Measurements from ENCODE around the gene SUSD4.

Gene SUSD4

GRCh38 chr1:223204424-223204823, 159.6 kb downstream of the SUSD4 start:
- H3K27me3 ChIP-seq (ENCODE audit: insufficient read depth, low read length) = peaks cover 18% of the 10 kb centered on the region; the same call in 1 of the 2 replicates
- H3K4me3 ChIP-seq (ENCODE audit: low read depth, low read length) = no peak overlapping the region
- no peaks in the 10 kb centered on the region for H3K36me3 ChIP-seq (ENCODE audit: insufficient read depth, low read length)
- no peaks in the 10 kb centered on the region for H3K79me2 ChIP-seq (ENCODE audit: control insufficient read depth, insufficient read depth, low read length, unreplicated experiment)
- H2AFZ ChIP-seq (ENCODE audit: low read length, unreplicated experiment) = no peak overlapping the region
- no peaks in the 10 kb centered on the region for H3K4me1 ChIP-seq (ENCODE audit: control insufficient read depth, insufficient read depth, low read length, unreplicated experiment)
- no peak overlapping the region for H3K27ac ChIP-seq (ENCODE audit: low read depth, low read length)

DNA sequence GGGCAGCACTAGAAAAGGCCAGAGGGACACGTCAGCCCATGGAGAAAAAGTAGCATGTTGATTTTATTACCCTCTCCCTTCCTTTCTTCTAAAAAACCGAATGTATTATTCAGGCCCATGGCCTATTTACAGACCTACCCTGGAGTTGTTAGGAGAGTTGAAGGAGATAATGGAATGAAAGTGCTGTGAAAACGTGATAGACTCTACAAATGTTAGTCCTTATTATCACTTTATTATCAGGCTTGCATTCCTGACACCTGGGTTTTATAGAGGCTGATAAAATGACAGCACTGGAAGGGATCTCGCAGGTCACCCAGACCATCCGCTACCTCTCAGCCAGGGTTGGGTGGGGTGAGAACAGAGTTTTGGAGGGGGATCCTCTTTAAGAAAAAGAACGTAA, 160.3 kb downstream of the SUSD4 start:
- Histone ChIP-seq H3K27ac (ENCODE audit: low read depth, low read length) (no peak overlapping the region), H3K79me2 (ENCODE audit: control insufficient read depth, insufficient read depth, low read length, unreplicated experiment) (no peaks in the 10 kb centered on the region), H3K27me3 (ENCODE audit: insufficient read depth, low read length) (peaks cover 11% of the 10 kb centered on the region; the same call in 1 of the 2 replicates), H3K36me3 (ENCODE audit: insufficient read depth, low read length) (no peaks in the 10 kb centered on the region), H2AFZ (ENCODE audit: low read length, unreplicated experiment) (no peak overlapping the region), H3K4me1 (ENCODE audit: control insufficient read depth, insufficient read depth, low read length, unreplicated experiment) (no peaks in the 10 kb centered on the region), H3K4me3 (ENCODE audit: low read depth, low read length) (no peak overlapping the region)

DNA sequence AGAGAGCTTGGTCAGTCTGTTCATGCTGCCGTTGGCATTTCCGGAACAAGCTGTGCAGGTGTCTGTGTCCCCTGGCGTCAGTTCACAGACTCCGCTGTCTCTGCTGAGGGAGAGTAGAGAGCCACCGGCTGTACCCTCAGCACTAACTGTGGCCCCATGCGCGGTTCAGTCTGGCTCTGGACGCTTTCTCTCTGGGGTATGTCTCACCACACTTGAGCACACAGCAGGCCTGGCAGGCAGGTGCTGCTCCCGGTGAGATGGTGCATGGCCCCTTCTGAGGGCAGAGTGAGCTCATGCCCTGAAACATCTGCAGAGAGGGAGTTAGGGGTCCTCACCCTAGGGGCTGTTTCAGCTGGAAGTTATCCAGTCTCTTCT, 161.0 kb downstream of the SUSD4 start:
- no peak overlapping the region for H3K27ac ChIP-seq (ENCODE audit: low read depth, low read length)

DNA sequence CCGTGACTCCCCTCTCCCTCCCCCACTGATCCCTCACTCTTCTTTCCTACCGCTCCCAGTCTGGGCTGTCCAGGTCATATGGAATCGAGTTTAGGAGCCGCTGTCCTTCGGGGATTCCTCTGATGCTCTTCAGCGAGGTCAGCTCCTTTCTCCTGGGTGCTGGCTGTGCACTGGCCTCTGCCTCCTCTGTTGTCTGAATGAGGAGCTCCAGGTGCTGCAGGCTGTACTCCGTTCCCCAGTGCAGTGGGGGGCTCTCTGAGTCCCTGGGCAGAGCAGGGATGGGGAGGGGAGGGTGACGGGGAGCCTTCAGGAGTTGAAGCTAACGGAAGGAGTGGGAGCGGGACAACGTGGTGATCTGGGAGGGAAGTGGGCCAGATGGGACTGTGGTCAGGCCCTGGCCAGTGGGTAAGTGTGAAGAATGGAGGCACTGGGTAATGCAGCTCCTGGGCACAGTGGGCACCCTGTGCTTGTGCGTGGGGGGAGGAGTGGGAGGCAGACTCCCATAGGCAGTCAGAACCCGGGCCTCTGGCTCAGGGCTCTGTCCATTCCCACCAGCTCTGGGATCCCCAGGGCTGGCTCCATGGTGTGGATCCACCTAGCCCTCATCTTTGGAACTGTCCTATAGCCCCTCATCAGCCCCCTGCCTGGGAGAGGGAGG, 161.5 kb downstream of the SUSD4 start:
- peaks cover 7% of the 10 kb centered on the region; the same call in 1 of the 2 replicates for H3K27me3 ChIP-seq (ENCODE audit: insufficient read depth, low read length)
- no peak overlapping the region for H3K27ac ChIP-seq (ENCODE audit: low read depth, low read length)
- H3K36me3 ChIP-seq (ENCODE audit: insufficient read depth, low read length) = no peaks in the 10 kb centered on the region
- H3K79me2 ChIP-seq (ENCODE audit: control insufficient read depth, insufficient read depth, low read length, unreplicated experiment) = no peaks in the 10 kb centered on the region
- no peak overlapping the region for H3K4me3 ChIP-seq (ENCODE audit: low read depth, low read length)
- no peaks in the 10 kb centered on the region for H3K4me1 ChIP-seq (ENCODE audit: control insufficient read depth, insufficient read depth, low read length, unreplicated experiment)
- no peak overlapping the region for H2AFZ ChIP-seq (ENCODE audit: low read length, unreplicated experiment)

More for the DNA sequence above, 161.0 kb downstream of the SUSD4 start:
- Histone ChIP-seq H3K79me2 (ENCODE audit: control insufficient read depth, insufficient read depth, low read length, unreplicated experiment) (no peaks in the 10 kb centered on the region), H3K4me3 (ENCODE audit: low read depth, low read length) (no peak overlapping the region), H3K27me3 (ENCODE audit: insufficient read depth, low read length) (peaks cover 7% of the 10 kb centered on the region; the same call in 1 of the 2 replicates), H3K4me1 (ENCODE audit: control insufficient read depth, insufficient read depth, low read length, unreplicated experiment) (no peaks in the 10 kb centered on the region), H2AFZ (ENCODE audit: low read length, unreplicated experiment) (no peak overlapping the region), H3K36me3 (ENCODE audit: insufficient read depth, low read length) (no peaks in the 10 kb centered on the region)

DNA sequence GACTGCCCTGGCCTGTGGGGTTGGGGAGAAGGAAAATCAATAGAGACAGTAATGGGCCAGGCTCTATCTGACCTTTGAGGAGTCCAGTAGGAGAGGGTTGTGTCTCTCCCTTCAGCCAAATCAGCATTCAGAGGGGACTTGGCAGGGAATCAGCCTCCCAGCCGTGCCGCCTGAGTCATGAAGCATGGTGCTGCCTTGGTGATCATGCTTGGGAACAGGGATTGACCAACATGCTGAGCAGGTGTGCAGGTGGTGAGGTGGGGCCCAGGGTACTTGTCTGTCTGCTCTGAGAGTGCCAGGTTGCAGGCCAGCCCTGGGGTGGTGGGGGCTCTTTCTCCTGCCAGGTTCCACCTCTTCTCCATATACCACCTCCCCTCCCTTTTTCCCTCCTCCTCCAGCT, 162.0 kb downstream of the SUSD4 start:
- no peaks in the 10 kb centered on the region for H3K36me3 ChIP-seq (ENCODE audit: insufficient read depth, low read length)
- peaks cover 4% of the 10 kb centered on the region; the same call in 1 of the 2 replicates for H3K27me3 ChIP-seq (ENCODE audit: insufficient read depth, low read length)
- no peaks in the 10 kb centered on the region for H3K79me2 ChIP-seq (ENCODE audit: control insufficient read depth, insufficient read depth, low read length, unreplicated experiment)
- H2AFZ ChIP-seq (ENCODE audit: low read length, unreplicated experiment) = no peak overlapping the region
- no peaks in the 10 kb centered on the region for H3K4me1 ChIP-seq (ENCODE audit: control insufficient read depth, insufficient read depth, low read length, unreplicated experiment)
- H3K27ac ChIP-seq (ENCODE audit: low read depth, low read length) = no peak overlapping the region
- no peak overlapping the region for H3K4me3 ChIP-seq (ENCODE audit: low read depth, low read length)

- Histone ChIP-seq H3K4me1 (ENCODE audit: control insufficient read depth, insufficient read depth, low read length, unreplicated experiment) (no peaks in the 10 kb centered on the region), H3K36me3 (ENCODE audit: insufficient read depth, low read length) (no peaks in the 10 kb centered on the region), H2AFZ (ENCODE audit: low read length, unreplicated experiment) (no peak overlapping the region), H3K27me3 (ENCODE audit: insufficient read depth, low read length) (no peaks in the 10 kb centered on the region; the same call in none of the 2 replicates), H3K4me3 (ENCODE audit: low read depth, low read length) (no peak overlapping the region), H3K27ac (ENCODE audit: low read depth, low read length) (no peak overlapping the region), H3K79me2 (ENCODE audit: control insufficient read depth, insufficient read depth, low read length, unreplicated experiment) (no peaks in the 10 kb centered on the region)
These were observed 163.1 kb downstream of the SUSD4 start for GRCh38 chr1:223200903-223201302.

GRCh38 chr1:223199094-223199647, 164.8 kb downstream of the SUSD4 start:
- no peak overlapping the region for H3K27ac ChIP-seq (ENCODE audit: low read depth, low read length)
- H3K36me3 ChIP-seq (ENCODE audit: insufficient read depth, low read length) = no peaks in the 10 kb centered on the region
- no peaks in the 10 kb centered on the region for H3K79me2 ChIP-seq (ENCODE audit: control insufficient read depth, insufficient read depth, low read length, unreplicated experiment)
- H3K4me3 ChIP-seq (ENCODE audit: low read depth, low read length) = no peak overlapping the region
- H3K27me3 ChIP-seq (ENCODE audit: insufficient read depth, low read length) = no peaks in the 10 kb centered on the region; the same call in none of the 2 replicates
- H2AFZ ChIP-seq (ENCODE audit: low read length, unreplicated experiment) = no peak overlapping the region
- no peaks in the 10 kb centered on the region for H3K4me1 ChIP-seq (ENCODE audit: control insufficient read depth, insufficient read depth, low read length, unreplicated experiment)

- no peaks in the 10 kb centered on the region for H3K79me2 ChIP-seq (ENCODE audit: control insufficient read depth, insufficient read depth, low read length, unreplicated experiment)
- H3K27me3 ChIP-seq (ENCODE audit: insufficient read depth, low read length) = no peaks in the 10 kb centered on the region; the same call in none of the 2 replicates
- H3K4me1 ChIP-seq (ENCODE audit: control insufficient read depth, insufficient read depth, low read length, unreplicated experiment) = no peaks in the 10 kb centered on the region
- H2AFZ ChIP-seq (ENCODE audit: low read length, unreplicated experiment) = no peak overlapping the region
- no peaks in the 10 kb centered on the region for H3K36me3 ChIP-seq (ENCODE audit: insufficient read depth, low read length)
- H3K27ac ChIP-seq (ENCODE audit: low read depth, low read length) = no peak overlapping the region
- H3K4me3 ChIP-seq (ENCODE audit: low read depth, low read length) = no peak overlapping the region
These were observed 165.4 kb downstream of the SUSD4 start for GRCh38 chr1:223198628-223198965.

- H2AFZ ChIP-seq (ENCODE audit: low read length, unreplicated experiment) = no peak overlapping the region
- no peak overlapping the region for H3K27ac ChIP-seq (ENCODE audit: low read depth, low read length)
- no peaks in the 10 kb centered on the region for H3K79me2 ChIP-seq (ENCODE audit: control insufficient read depth, insufficient read depth, low read length, unreplicated experiment)
- no peaks in the 10 kb centered on the region; the same call in none of the 2 replicates for H3K27me3 ChIP-seq (ENCODE audit: insufficient read depth, low read length)
- no peak overlapping the region for H3K4me3 ChIP-seq (ENCODE audit: low read depth, low read length)
- H3K36me3 ChIP-seq (ENCODE audit: insufficient read depth, low read length) = no peaks in the 10 kb centered on the region
- H3K4me1 ChIP-seq (ENCODE audit: control insufficient read depth, insufficient read depth, low read length, unreplicated experiment) = no peaks in the 10 kb centered on the region
These were observed 165.9 kb downstream of the SUSD4 start for GRCh38 chr1:223197923-223198627.

- H3K79me2 ChIP-seq (ENCODE audit: control insufficient read depth, insufficient read depth, low read length, unreplicated experiment) = no peaks in the 10 kb centered on the region
- H3K27ac ChIP-seq (ENCODE audit: low read depth, low read length) = no peak overlapping the region
- no peaks in the 10 kb centered on the region for H3K4me1 ChIP-seq (ENCODE audit: control insufficient read depth, insufficient read depth, low read length, unreplicated experiment)
- H3K27me3 ChIP-seq (ENCODE audit: insufficient read depth, low read length) = peaks cover 27% of the 10 kb centered on the region
- no peaks in the 10 kb centered on the region for H3K36me3 ChIP-seq (ENCODE audit: insufficient read depth, low read length)
- H2AFZ ChIP-seq (ENCODE audit: low read length, unreplicated experiment) = no peak overlapping the region
- no peak overlapping the region for H3K4me3 ChIP-seq (ENCODE audit: low read depth, low read length)
These were observed 173.9 kb downstream of the SUSD4 start for GRCh38 chr1:223189903-223190724.

All from ACC112 (cell line).